DND-41 (cell line): Measurements from ENCODE around the gene NF1.
A peak's percentile ranks its signal among the peaks of the same experiment; 100 is the strongest.

Experiments
- ATAC-seq: fragments of 200-7000 bp; cut with Tn5 transposase; 3 replicates; pipeline ENCODE4 v1.9.1; 2021; ENCODE audit warnings: low read depth; ENCODE audit not compliant: insufficient read depth
- DNase-seq: peaks from one replicate; pipeline ENCODE4 v3.0.0-alpha.2; 2020
- H2AFZ ChIP-seq: 2 replicates; pipeline ENCODE4 v1.6.0; 2012; ENCODE audit warnings: low read depth, low read length
- H3K27ac ChIP-seq: 2 replicates; pipeline ENCODE4 v1.5.1; 2012; ENCODE audit warnings: low read length, inconsistent platforms
- H3K27me3 ChIP-seq: fragments of 200-600 bp; sonication (generic); 2 replicates; pipeline ENCODE4 v1.6.0; 2012; ENCODE audit warnings: low read length, mild to moderate bottlenecking, inconsistent platforms; ENCODE audit not compliant: insufficient read depth, poor library complexity
- H3K36me3 ChIP-seq: 2 replicates; pipeline ENCODE4 v1.5.1; 2012; ENCODE audit warnings: low read length, inconsistent platforms; ENCODE audit not compliant: insufficient read depth
- H3K4me1 ChIP-seq: 2 replicates; pipeline ENCODE4 v1.5.1; 2012; ENCODE audit warnings: mild to moderate bottlenecking, low read length; ENCODE audit not compliant: insufficient read depth
- H3K4me2 ChIP-seq: 2 replicates; pipeline ENCODE4 v1.6.0; 2012; ENCODE audit warnings: mild to moderate bottlenecking, moderate library complexity, low read length, inconsistent platforms; ENCODE audit not compliant: insufficient read depth
- H3K4me3 ChIP-seq, 2 experiments: fragments of 200-600 bp in 1 of 2; shearing (Covaris generic) in 1 of 2; 2 replicates each; pipeline ENCODE4 v1.5.1; 2012 to 2016; ENCODE audit warnings: inconsistent platforms in 2 of 2, low read length in 2 of 2, mild to moderate bottlenecking in 2 of 2, low read depth in 1 of 2, moderate library complexity in 1 of 2
- H3K79me2 ChIP-seq: 2 replicates; pipeline ENCODE4 v1.6.0; 2012; ENCODE audit warnings: low read length, inconsistent platforms; ENCODE audit not compliant: insufficient read depth
- H3K9ac ChIP-seq: 2 replicates; pipeline ENCODE4 v1.6.0; 2012; ENCODE audit warnings: low read depth, mild to moderate bottlenecking, inconsistent platforms, low read length, moderate library complexity
- H3K9me3 ChIP-seq: 2 replicates; pipeline ENCODE4 v1.5.1; 2012; ENCODE audit warnings: low read length, moderate library complexity, mild to moderate bottlenecking, inconsistent platforms; ENCODE audit not compliant: insufficient read depth, severe bottlenecking
- H4K20me1 ChIP-seq: 2 replicates; pipeline ENCODE4 v1.6.0; 2012; ENCODE audit warnings: low read length; ENCODE audit not compliant: insufficient read depth
- EZH2 ChIP-seq: IDR thresholded peaks from 3 replicates; pipeline ENCODE4 v1.6.1; 2012; ENCODE audit warnings: borderline replicate concordance, low read depth, mild to moderate bottlenecking, moderate library complexity, low read length, inconsistent platforms; ENCODE audit not compliant: severe bottlenecking
- TF ChIP-seq, protein P1 (sequence below): IDR thresholded peaks from 2 replicates; pipeline ENCODE4 v1.5.1; 2012; ENCODE audit warnings: borderline replicate concordance, low read length, moderate library complexity, mild to moderate bottlenecking; ENCODE audit not compliant: poor library complexity, severe bottlenecking; ENCODE audit errors: extremely low read depth

Gene NF1

DNA sequence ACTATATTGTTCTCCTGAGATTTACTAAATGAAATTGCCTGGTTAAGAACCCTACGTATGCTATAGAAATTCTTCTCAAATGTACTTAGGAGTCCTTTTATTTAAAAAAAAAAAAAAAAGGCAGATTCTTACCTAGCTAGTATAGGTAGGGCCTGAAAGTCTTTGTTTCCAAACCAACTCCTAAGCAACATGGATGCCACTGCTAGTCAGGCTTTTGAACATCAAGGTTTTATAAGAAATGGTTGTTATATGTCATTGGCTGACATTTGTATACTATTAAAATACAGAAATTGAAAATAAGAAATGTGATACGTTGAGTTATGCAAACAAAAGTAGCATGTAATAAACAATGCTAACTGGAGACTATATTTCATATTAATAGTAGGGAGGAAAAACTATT is 225.5 kb downstream of the NF1 start:
- 0 out of 2 replicates have a peak, but pooled peaks cover 5% of the 10 kb centered on the region for H3K36me3 ChIP-seq
- peak overlapping the region; percentile 19 to 52 for H3K4me3 ChIP-seq
- no peak for DNase-seq
- peak overlapping the region; percentile 53 for H3K9ac ChIP-seq
- H4K20me1 ChIP-seq: no peaks in the 10 kb centered on the region
- H3K79me2 ChIP-seq: peaks cover 53% of the 10 kb centered on the region
- no peak for ATAC-seq
- no peaks in the 10 kb centered on the region for H3K9me3 ChIP-seq
- peak overlapping the region; percentile 85 for H3K27ac ChIP-seq
- no peak for TF ChIP-seq EZH2
- TF ChIP-seq, protein P1, sequence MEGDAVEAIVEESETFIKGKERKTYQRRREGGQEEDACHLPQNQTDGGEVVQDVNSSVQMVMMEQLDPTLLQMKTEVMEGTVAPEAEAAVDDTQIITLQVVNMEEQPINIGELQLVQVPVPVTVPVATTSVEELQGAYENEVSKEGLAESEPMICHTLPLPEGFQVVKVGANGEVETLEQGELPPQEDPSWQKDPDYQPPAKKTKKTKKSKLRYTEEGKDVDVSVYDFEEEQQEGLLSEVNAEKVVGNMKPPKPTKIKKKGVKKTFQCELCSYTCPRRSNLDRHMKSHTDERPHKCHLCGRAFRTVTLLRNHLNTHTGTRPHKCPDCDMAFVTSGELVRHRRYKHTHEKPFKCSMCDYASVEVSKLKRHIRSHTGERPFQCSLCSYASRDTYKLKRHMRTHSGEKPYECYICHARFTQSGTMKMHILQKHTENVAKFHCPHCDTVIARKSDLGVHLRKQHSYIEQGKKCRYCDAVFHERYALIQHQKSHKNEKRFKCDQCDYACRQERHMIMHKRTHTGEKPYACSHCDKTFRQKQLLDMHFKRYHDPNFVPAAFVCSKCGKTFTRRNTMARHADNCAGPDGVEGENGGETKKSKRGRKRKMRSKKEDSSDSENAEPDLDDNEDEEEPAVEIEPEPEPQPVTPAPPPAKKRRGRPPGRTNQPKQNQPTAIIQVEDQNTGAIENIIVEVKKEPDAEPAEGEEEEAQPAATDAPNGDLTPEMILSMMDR: no peak
- peaks cover 64% of the 10 kb centered on the region for H3K4me1 ChIP-seq
- H3K4me2 ChIP-seq: peak overlapping the region; percentile 79
- no peaks in the 10 kb centered on the region for H3K27me3 ChIP-seq
- H2AFZ ChIP-seq: no peak overlapping the region

DNA sequence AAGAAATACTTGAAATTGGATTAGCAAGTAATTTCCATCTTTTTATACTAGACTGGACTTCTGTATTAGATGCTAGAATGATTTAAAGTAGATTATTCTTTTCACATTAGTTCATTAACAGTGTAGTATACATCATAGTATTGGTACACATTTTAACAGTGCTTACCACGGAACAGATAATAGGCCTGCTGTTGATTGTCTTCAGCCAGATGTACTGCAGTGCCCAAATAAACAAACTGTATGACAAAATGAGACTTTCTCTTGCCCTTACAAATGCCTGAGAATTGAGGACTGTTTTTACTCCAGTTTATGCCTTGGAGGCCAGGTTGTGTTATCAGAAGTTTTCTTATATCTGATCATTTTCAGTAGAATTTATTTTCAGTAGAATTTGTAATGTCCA is 226.0 kb downstream of the NF1 start:
- Histone ChIP-seq H3K27me3 (no peaks in the 10 kb centered on the region), H3K4me1 (peaks cover 63% of the 10 kb centered on the region), H4K20me1 (no peaks in the 10 kb centered on the region), H3K9me3 (no peaks in the 10 kb centered on the region), H3K4me3 (peak overlapping the region; percentile 19 to 52), H3K4me2 (peak overlapping the region; percentile 79), H3K27ac (peak overlapping the region; percentile 85), H3K79me2 (peaks cover 49% of the 10 kb centered on the region), H2AFZ (no peak overlapping the region), H3K9ac (peak overlapping the region; percentile 53), H3K36me3 (peaks cover 9% of the 10 kb centered on the region)
- DNase-seq: no peak
- ATAC-seq: peak; percentile 36; the same call in 2 of the 3 replicates
- TF ChIP-seq, protein P1: no peak
- TF ChIP-seq EZH2: no peak

DNA sequence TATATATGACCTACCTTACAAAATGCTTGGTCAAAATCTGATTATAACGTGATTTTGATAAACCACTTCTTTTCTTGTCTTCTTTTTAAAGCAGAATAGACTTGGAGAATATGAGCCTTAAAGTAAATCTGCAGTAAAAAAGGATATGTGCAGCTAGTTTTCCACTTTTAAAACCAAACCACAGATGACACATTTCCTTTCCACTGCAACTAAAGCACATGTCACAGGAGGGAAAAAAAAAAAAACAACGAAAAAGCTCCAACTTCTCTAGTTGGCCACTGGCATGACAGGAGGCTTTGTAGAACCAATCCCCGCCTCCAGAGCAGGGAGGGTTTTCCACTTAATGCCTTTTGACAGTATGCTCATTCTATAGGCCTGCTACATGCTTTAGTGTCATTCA is 226.7 kb downstream of the NF1 start, which contains the start of gene EVI2A:
Gene EVI2A, minus strand, starts transcription at position 142 of the 400 bp plus-strand sequence. CDS start 2,609 bp downstream, outside the sequence.
- no peaks in the 10 kb centered on the region for H3K27me3 ChIP-seq
- peak within 1 kb of the TSS; percentile 79 for H3K4me2 ChIP-seq
- H3K4me1 ChIP-seq: peaks cover 57% of the 10 kb centered on the region
- H3K9me3 ChIP-seq: no peaks in the 10 kb centered on the region
- H3K36me3 ChIP-seq: peaks cover 16% of the 10 kb centered on the region
- no peaks in the 10 kb centered on the region for H4K20me1 ChIP-seq
- peak within 1 kb of the TSS; percentile 19 to 52 for H3K4me3 ChIP-seq
- no peak for TF ChIP-seq EZH2
- TF ChIP-seq, protein P1: no peak
- peak within 1 kb of the TSS; percentile 53 for H3K9ac ChIP-seq
- DNase-seq (peak; percentile 82), ATAC-seq (peak; percentile 92)
- peaks cover 42% of the 10 kb centered on the region for H3K79me2 ChIP-seq
- H3K27ac ChIP-seq: peak within 1 kb of the TSS; percentile 85
- H2AFZ ChIP-seq: peak within 1 kb of the TSS; percentile 23; the same call in 1 of the 2 replicates
